ENCODE results near the gene NKX1-2. TPM values are rescaled to one million over a fixed set of nuclear protein-coding genes. Genes with fewer than 3 reads are reported as not detected.

The NKX1-2 gene
- total and polyA plus RNA-seq, 2 of the 4 experiments (the other 2 are of a cell fraction), result not detected

GRCh38 chr10:124453960-124454610, 4.2 kb upstream of the NKX1-2 start:
- no peak overlapping the region for H2BK120ac ChIP-seq (ENCODE audit: low read depth, low read length)
- H3K56ac ChIP-seq (ENCODE audit: extremely low read depth, insufficient read depth, low read length), result no peak overlapping the region
- H3K36me3 ChIP-seq (ENCODE audit: control insufficient read depth, insufficient read depth, low read length), result no peaks in the 10 kb centered on the region
- H2BK15ac ChIP-seq (ENCODE audit: low read depth, low read length), result no peak overlapping the region
- H3K27me3 ChIP-seq (ENCODE audit: control insufficient read depth, insufficient read depth, low read length), result peaks cover 69% of the 10 kb centered on the region
- no peak overlapping the region for H3K4ac ChIP-seq (ENCODE audit: low read depth, low read length)
- ATAC-seq (ENCODE audit: low read depth) (no peak), DNase-seq (no peak)
- H2BK5ac ChIP-seq (ENCODE audit: low read depth, low read length, poor library complexity, severe bottlenecking), result no peak overlapping the region
- TF ChIP-seq ELK1 (IDR thresholded peaks at IDR 0.05; ENCODE audit: borderline replicate concordance, low read depth, low read length), result no peak
- H2AFZ ChIP-seq (replicated peaks; ENCODE audit: low read length, poor library complexity), result no peak overlapping the region
- H3K18ac ChIP-seq (ENCODE audit: low read depth, low read length), result no peak overlapping the region
- H3K9me3 ChIP-seq (ENCODE audit: control insufficient read depth, insufficient read depth, low read length), result no peaks in the 10 kb centered on the region
- no peak overlapping the region for H2AK5ac ChIP-seq (ENCODE audit: low read depth, low read length)
- H3K4me1 ChIP-seq (ENCODE audit: control insufficient read depth, insufficient read depth, low read length), result no peaks in the 10 kb centered on the region; the same call in 1 of the 2 replicates
- no peak overlapping the region for H3K4me3 ChIP-seq (ENCODE audit: insufficient read depth, low read depth, low read length)
- H4K20me1 ChIP-seq (ENCODE audit: insufficient read depth, low read length), result no peaks in the 10 kb centered on the region
- no peak overlapping the region for H4K91ac ChIP-seq (ENCODE audit: insufficient read depth, low read depth, low read length)
- in situ Hi-C loops (cut with MboI; ENCODE audit: low sequenced_read_pairs) (no loop called here), dilution Hi-C loops (cut with HindIII; ENCODE audit: low sequenced_read_pairs, unreplicated experiment) (no loop called here), intact Hi-C loops (cut with micrococcal nuclease) (no loop called here)
- no peak overlapping the region for H3K9ac ChIP-seq (ENCODE audit: low read depth, low read length)
- no peak overlapping the region for H4K8ac ChIP-seq (ENCODE audit: low read depth in 2 of 2, low read length in 2 of 2)
- no peak overlapping the region for H2BK20ac ChIP-seq (ENCODE audit: low read depth, low read length)
- H3K14ac ChIP-seq (replicated peaks; ENCODE audit: low read depth, low read length), result no peak overlapping the region
- POLR2A ChIA-PET (ENCODE audit: unreplicated experiment), result no interaction called here
- H3K9me1 ChIP-seq (ENCODE audit: insufficient read depth, low read length), result no peaks in the 10 kb centered on the region
- H3K4me2 ChIP-seq (ENCODE audit: low read depth, low read length), result no peak overlapping the region
- no peak overlapping the region for H3K23ac ChIP-seq (ENCODE audit: low read depth, low read length)
- no peak overlapping the region for H3K27ac ChIP-seq (ENCODE audit: insufficient read depth, low read length)
- H4K5ac ChIP-seq (ENCODE audit: low read depth, low read length), result no peak overlapping the region
- BruUV-seq (replicated peaks), result no TSS peak
- H3K79me1 ChIP-seq (ENCODE audit: low read depth in 1 of 2, low read length in 2 of 2), result no peaks in the 10 kb centered on the region
- CTCF ChIA-PET, result no interaction called here
- WGBS, 2 experiments (ENCODE audit: extremely low coverage in 2 of 2, insufficient read length in 1 of 2), result no CpG with 5 or more reads among the region's 8 CpGs
- H2AK9ac ChIP-seq (replicated peaks; ENCODE audit: low read depth, low read length, poor library complexity), result no peak overlapping the region
